Peyer's patch (tissue), 4 donors: ENCODE results near the gene CTBP1.

ENCODE experiments used
- CTCF ChIP-seq, 6 experiments: fragments of 450-650 bp in 4 of 6; fragments of 200-600 bp in 2 of 6; sonication (generic) in 1 of 6; IDR thresholded peaks; one replicate each; pipeline ENCODE4 v1.5.1; 2017 to 2019; ENCODE audit warnings: antibody characterized with exemption in 6 of 6, mild to moderate bottlenecking in 3 of 6, moderate library complexity in 1 of 6
- POLR2A ChIP-seq, 2 donors: fragments of 450-650 bp; IDR thresholded peaks; one replicate each; pipeline ENCODE4 v1.5.1; 2017; ENCODE audit warnings: antibody characterized with exemption in 2 of 2, mild to moderate bottlenecking in 2 of 2, moderate library complexity in 2 of 2

DNA sequence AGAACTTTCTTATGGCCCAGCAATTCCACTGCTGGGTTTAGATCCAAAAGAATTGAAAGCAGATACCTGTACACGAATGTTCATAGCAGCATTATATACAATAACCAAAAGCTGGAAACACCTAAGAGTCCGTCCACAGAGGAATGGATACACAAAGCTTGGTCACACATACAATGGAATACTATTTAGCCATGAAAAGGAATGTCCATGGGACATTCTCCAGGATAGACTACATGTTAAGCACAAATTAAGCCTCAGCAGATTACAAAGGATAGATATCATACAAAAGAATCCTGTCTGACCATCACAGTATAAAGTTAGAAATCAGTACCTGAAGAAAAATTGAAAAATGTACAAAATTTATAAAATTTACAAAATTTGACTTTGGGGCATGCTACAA, 28.1 kb upstream of the CTBP1 start:
- TF ChIP-seq CTCF (IDR thresholded peaks at IDR 0.05), result no peak
- TF ChIP-seq POLR2A (IDR thresholded peaks at IDR 0.05), result no peak
